ENCODE results near the gene ABCG4.
"Not testable (repeated sequence)": the region's sequence is repeated elsewhere in the genome, so short reads cannot be mapped to it uniquely, and the experiment has no call there.

ABCG4 gene

DNA sequence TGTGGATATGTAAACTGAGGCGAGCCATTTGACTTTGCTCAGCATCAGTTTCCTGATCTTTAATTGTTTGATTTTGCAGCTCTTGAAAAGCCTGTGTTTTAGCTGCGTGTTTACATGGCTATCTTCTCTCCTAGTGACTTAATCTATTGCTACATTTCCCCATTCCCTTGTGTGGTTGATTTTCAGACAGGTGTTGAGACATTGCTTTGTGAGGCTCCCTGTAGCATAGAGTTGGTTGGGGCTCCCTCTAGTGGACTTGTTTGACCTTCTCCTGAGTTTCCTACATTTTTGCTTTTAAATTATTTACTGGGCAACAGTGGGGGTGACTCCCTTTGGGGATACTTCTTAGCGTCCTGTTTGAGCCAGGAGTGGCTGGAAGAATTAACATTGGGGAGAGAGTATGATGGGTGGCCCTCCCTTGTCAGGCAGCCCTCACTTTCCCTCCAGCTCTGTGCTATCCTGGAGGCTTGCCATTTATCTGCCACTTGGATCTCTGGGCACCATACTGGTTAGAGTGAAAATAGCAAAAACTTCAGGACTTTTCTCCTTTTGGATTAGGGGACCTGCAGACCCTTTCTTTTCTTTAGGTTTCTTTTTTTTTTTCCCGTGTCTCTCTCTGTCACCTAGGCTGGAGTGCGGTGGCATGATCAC is 48.1 kb downstream of the ABCG4 start:
- TF ChIP-seq, protein P1, sequence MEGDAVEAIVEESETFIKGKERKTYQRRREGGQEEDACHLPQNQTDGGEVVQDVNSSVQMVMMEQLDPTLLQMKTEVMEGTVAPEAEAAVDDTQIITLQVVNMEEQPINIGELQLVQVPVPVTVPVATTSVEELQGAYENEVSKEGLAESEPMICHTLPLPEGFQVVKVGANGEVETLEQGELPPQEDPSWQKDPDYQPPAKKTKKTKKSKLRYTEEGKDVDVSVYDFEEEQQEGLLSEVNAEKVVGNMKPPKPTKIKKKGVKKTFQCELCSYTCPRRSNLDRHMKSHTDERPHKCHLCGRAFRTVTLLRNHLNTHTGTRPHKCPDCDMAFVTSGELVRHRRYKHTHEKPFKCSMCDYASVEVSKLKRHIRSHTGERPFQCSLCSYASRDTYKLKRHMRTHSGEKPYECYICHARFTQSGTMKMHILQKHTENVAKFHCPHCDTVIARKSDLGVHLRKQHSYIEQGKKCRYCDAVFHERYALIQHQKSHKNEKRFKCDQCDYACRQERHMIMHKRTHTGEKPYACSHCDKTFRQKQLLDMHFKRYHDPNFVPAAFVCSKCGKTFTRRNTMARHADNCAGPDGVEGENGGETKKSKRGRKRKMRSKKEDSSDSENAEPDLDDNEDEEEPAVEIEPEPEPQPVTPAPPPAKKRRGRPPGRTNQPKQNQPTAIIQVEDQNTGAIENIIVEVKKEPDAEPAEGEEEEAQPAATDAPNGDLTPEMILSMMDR (conservative IDR thresholded peaks at IDR 0.05), result peak; percentile 93
- no peak for TF ChIP-seq ZFX (IDR thresholded peaks at IDR 0.05)
- no peak overlapping the region for H3K27ac ChIP-seq

DNA sequence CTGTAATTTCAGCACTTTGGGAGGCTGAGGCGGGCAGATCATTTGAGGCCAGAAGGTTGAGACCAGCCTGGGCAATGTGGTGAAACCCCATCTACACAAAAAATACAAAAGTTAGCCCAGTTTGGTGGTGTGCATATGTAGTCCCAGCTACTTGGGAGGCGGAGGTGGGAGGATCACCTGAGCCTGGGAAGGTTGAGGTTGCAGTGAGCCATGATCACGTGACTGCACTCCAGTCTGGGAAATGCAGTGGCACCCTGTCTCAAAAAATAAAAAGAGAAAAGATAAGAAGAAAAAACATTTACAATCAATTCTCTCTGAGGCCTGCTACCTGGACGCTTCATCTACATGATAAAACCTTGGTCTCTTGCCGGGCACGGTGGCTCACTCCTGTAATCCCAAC is 50.1 kb downstream of the ABCG4 start:
- TF ChIP-seq ZFX (IDR thresholded peaks at IDR 0.05), result no peak
- TF ChIP-seq, protein P1 (conservative IDR thresholded peaks at IDR 0.05), result no peak
- no peak overlapping the region for H3K27ac ChIP-seq

DNA sequence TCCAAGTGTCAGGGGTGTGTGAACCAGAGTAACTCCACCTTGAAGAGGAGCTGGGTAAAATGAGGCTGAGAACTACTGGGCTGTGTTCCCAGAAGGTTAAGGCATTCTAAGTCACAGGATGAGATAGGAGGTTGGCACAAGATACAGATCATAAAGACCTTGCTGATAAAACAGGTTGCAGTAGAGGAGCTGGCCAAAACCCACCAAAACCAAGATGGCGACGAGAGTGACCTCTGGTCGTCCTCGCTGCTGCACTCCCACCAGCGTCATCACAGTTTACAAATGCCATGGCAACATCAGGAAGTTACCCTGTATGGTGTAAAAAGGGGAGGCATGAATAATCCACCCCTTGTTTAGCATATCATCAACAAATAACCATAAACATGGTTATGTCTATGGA is 52.4 kb downstream of the ABCG4 start:
- H3K27ac ChIP-seq, result not testable (repeated sequence)

DNA sequence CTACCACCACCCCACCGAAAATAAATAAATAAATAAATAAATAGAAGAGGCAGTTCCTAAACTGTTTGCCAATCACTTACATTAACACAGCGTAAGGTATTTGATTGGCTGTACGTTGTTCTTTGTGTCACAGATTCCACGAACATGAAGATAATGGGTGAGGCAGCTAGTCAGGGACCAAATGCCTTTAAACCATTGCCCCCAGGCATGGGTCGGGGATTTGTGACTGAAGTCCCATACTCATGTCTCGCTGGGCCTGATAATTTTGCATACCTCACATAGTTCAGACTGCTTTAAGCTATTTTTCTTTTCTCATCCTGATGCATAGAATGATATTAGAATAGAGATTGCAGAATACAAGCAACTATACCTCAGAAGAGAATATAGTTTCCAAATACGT is 53.7 kb downstream of the ABCG4 start:
- no peak for TF ChIP-seq ZFX (IDR thresholded peaks at IDR 0.05)
- TF ChIP-seq, protein P1 (conservative IDR thresholded peaks at IDR 0.05), result no peak
- no peak overlapping the region for H3K27ac ChIP-seq

DNA sequence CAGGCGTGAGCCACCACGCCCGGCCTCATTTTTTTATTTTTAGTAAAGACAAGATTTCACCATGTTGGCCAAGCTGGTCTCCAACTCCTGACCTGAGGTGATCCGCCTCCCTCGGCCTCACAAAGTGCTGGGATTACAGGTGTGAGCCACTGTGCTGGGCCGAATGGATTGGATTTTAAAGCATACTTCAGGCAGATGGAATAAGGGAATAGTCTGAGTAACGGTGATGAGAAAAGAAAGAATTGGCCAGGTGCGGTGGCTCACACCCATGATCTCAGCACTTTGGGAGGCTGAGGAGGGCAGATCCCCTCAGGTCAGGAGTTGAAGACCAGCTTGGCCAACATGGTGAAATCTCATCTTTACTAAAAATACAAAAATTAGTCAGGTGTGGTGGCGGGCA is 55.2 kb downstream of the ABCG4 start:
- H3K27ac ChIP-seq, result no peak overlapping the region
- TF ChIP-seq, protein P1 (conservative IDR thresholded peaks at IDR 0.05), result no peak
- TF ChIP-seq ZFX (IDR thresholded peaks at IDR 0.05), result no peak

DNA sequence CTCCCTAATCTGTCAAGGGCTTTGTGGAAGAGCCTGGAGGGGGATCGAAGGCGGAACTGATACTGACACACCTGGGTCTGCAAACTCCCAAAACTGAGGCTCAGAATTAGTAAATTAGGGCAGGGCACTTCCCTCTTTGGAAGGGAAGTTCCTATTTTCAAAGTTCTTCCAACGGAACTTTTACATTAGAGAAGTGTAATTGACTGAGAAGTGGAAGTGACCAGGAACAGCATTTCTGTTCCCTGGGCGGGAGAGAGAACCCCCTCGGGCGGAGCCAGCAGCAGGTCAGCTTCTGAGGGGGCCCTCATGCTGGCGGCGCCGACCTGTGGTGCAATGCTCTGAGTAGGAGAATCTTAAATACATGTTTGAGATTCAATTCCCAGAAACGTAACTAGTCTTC is 56.2 kb downstream of the ABCG4 start:
- no peak overlapping the region for H3K27ac ChIP-seq

DNA sequence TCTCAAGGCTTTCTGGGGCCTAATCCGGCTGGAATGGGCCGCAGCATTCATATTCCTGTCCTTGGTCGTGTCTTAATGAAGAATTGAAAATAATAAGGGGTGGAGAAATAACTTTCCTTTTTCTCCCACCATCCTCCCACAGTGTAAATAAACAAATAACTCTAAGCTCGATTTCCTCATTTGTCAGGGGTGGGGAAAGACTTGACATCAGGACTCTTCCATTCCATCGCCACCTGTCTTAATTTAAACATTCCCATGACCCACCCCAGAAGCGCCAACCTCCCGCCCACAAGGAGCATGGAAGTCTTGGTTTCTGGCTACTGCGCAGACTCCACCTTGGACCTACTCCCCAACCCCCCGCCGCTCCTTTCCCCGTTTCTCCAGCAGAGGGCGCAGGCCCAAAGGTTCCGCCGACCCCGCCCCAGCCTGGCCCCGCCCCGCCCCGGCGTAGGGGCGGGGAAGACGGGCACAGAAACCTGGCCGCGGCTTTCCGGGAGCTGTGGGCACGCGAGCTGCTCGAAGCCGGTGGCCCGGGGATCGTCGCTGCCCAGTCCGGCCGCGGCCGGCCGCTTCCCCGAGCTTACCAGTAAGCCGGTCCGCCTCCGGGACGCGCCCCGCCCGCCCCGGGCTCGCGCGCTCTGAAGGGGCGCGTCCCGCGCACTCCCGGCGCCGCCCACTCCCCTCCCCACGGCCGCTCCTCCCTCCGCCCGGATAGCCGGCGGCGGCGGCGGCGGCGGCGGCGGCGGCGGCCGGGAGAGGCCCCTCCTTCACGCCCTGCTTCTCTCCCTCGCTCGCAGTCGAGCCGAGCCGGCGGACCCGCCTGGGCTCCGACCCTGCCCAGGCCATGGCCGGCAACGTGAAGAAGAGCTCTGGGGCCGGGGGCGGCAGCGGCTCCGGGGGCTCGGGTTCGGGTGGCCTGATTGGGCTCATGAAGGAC is 57.0 kb downstream of the ABCG4 start, which contains the start of gene CBL:
Gene CBL, plus strand, starts transcription at position 766 of the 937 bp plus-strand sequence. Its CDS starts 79 bp downstream, at position 845.
- TF ChIP-seq ZFX (IDR thresholded peaks at IDR 0.05), result no peak
- TF ChIP-seq, protein P1 (conservative IDR thresholded peaks at IDR 0.05), result peak; percentile 99
- peak within 1 kb of the TSS; percentile 75 for H3K27ac ChIP-seq

More for the DNA sequence above, 56.2 kb downstream of the ABCG4 start:
- TF ChIP-seq, protein P1 (conservative IDR thresholded peaks at IDR 0.05), result no peak
- no peak for TF ChIP-seq ZFX (IDR thresholded peaks at IDR 0.05)
